ENCODE data around the gene ZNF555.

ZNF555 gene

GRCh38 chr19:2850256-2850925, 9.1 kb downstream of the ZNF555 start:
- H3K4me3 ChIP-seq (ENCODE audit: low read depth, low read length) = no peak overlapping the region
- no peak for TF ChIP-seq CTCF (IDR thresholded peaks at IDR 0.05; ENCODE audit: insufficient read depth, low read length, missing control alignments)
- POLR2A ChIA-PET = no interaction called here
- no peak for DNase-seq (ENCODE audit: low read depth, low spot score)
- CTCF ChIA-PET = interaction anchor here (1.0 to 2.5 kb wide), 3 partner anchors 9 to 37 kb away, joined by 3 to 9 read pairs (median 5); partner anchors contain the start of gene ZNF555

- ChIA-PET CTCF (interaction anchor here (0.6 kb wide), 1 partner anchor 12 kb away, joined by 3 read pairs; no protein-coding TSS in a partner anchor), POLR2A (no interaction called here)
- H3K4me3 ChIP-seq (ENCODE audit: low read depth, low read length) = no peak overlapping the region
- DNase-seq (ENCODE audit: low read depth, low spot score) = no peak
- no peak for TF ChIP-seq CTCF (IDR thresholded peaks at IDR 0.05; ENCODE audit: insufficient read depth, low read length, missing control alignments)
Measured at GRCh38 chr19:2852598-2852997, 11.3 kb downstream of the ZNF555 start.

GRCh38 chr19:2853015-2853606, 11.8 kb downstream of the ZNF555 start:
- DNase-seq (ENCODE audit: low read depth, low spot score) = no peak
- ChIA-PET POLR2A (no interaction called here), CTCF (no interaction called here)
- H3K4me3 ChIP-seq (ENCODE audit: low read depth, low read length) = no peak overlapping the region
- TF ChIP-seq CTCF (IDR thresholded peaks at IDR 0.05; ENCODE audit: insufficient read depth, low read length, missing control alignments) = no peak

- CTCF ChIA-PET = interaction anchor here (1.5 kb wide), 1 partner anchor 33 kb away, joined by 8 read pairs; no protein-coding TSS in a partner anchor
- no peak for DNase-seq (ENCODE audit: low read depth, low spot score)
- POLR2A ChIA-PET = no interaction called here
- no peak overlapping the region for H3K4me3 ChIP-seq (ENCODE audit: low read depth, low read length)
- TF ChIP-seq CTCF (IDR thresholded peaks at IDR 0.05; ENCODE audit: insufficient read depth, low read length, missing control alignments) = no peak
Measured at GRCh38 chr19:2854849-2855248, 13.6 kb downstream of the ZNF555 start.

- H3K4me3 ChIP-seq (ENCODE audit: low read depth, low read length) = no peak overlapping the region
- POLR2A ChIA-PET = no interaction called here
- no peak for TF ChIP-seq CTCF (IDR thresholded peaks at IDR 0.05; ENCODE audit: insufficient read depth, low read length, missing control alignments)
- DNase-seq (ENCODE audit: low read depth, low spot score) = no peak
- CTCF ChIA-PET = interaction anchor here (1.5 kb wide), 1 partner anchor 28 kb away, joined by 3 read pairs; no protein-coding TSS in a partner anchor
Measured at GRCh38 chr19:2856457-2857050, 15.3 kb downstream of the ZNF555 start.

GRCh38 chr19:2858864-2859263, 17.6 kb downstream of the ZNF555 start:
- no peak for TF ChIP-seq CTCF (IDR thresholded peaks at IDR 0.05; ENCODE audit: insufficient read depth, low read length, missing control alignments)
- no peak overlapping the region for H3K4me3 ChIP-seq (ENCODE audit: low read depth, low read length)
- ChIA-PET POLR2A (no interaction called here), CTCF (interaction anchor here (0.6 to 1.9 kb wide), 5 partner anchors 8 to 211 kb away, joined by 3 to 7 read pairs (median 3); partner anchors contain the start of genes ZNF554 and ZNF556)
- no peak for DNase-seq (ENCODE audit: low read depth, low spot score)
